PC-3 (cell line): ENCODE data around the gene LYZ. TPM values are rescaled to one million over a fixed set of nuclear protein-coding genes. Genes with fewer than 3 reads are reported as not detected.

Experiments used
- ATAC-seq: fragments of 200-7000 bp; cut with Tn5 transposase; 2 replicates; pipeline ENCODE4 v1.9.1; 2020; ENCODE audit warnings: mild to moderate bottlenecking, moderate library complexity
- BruUV-seq: library from RNA; stranded (reverse); fragments of 400-500 nt; replicated peaks from 2 replicates; lab custom pipeline; 2021; lab: Mats Ljungman, UMichigan
- CTCF ChIA-PET: fragments of 300-600 bp; sonication (Branson Sonifier 250); formaldehyde crosslinking; loops from one replicate; lab custom pipeline; 2022; ENCODE audit warnings: antibody characterized with exemption; lab: Charles Lee
- POLR2A ChIA-PET: fragments of 300-600 bp; sonication (Branson Sonifier 250); formaldehyde crosslinking; loops from one replicate; lab custom pipeline; 2022; ENCODE audit warnings: antibody characterized with exemption; ENCODE audit not compliant: unreplicated experiment; lab: Charles Lee
- DNase-seq: peaks from one replicate; pipeline ENCODE4 v3.0.0-alpha.2; 2015
- H2AFZ ChIP-seq: fragments of 300-600 bp; sonication (generic); 2 replicates; pipeline ENCODE4 v1.6.0; 2016; ENCODE audit warnings: antibody characterized with exemption, low read length
- H3F3A ChIP-seq: fragments of 300-600 bp; sonication (generic); one replicate; pipeline ENCODE4 v1.6.0; 2017; ENCODE audit warnings: antibody characterized with exemption, low read length, control low read depth, mild to moderate bottlenecking; ENCODE audit not compliant: unreplicated experiment
- H3K27ac ChIP-seq: fragments of 300-600 bp; sonication (generic); 2 replicates; pipeline ENCODE4 v1.5.1; 2016; ENCODE audit warnings: mild to moderate bottlenecking, low read length
- H3K27me3 ChIP-seq: fragments of 300-600 bp; sonication (generic); 2 replicates; pipeline ENCODE4 v1.6.1; 2016; ENCODE audit warnings: low read length, mixed read lengths
- H3K36me3 ChIP-seq: fragments of 300-600 bp; sonication (generic); 2 replicates; pipeline ENCODE4 v1.6.1; 2016; ENCODE audit warnings: low read depth, mixed run types, low read length, mixed read lengths
- H3K4me1 ChIP-seq: fragments of 300-600 bp; sonication (generic); 2 replicates; pipeline ENCODE4 v1.5.1; 2016; ENCODE audit warnings: low read length; ENCODE audit not compliant: insufficient read depth
- H3K4me2 ChIP-seq: fragments of 300-600 bp; sonication (generic); 2 replicates; pipeline ENCODE4 v1.6.0; 2016; ENCODE audit warnings: low read length
- H3K4me3 ChIP-seq: fragments of 300-600 bp; sonication (generic); 2 replicates; pipeline ENCODE4 v1.5.1; 2016; ENCODE audit warnings: mild to moderate bottlenecking, low read length, mixed read lengths
- H3K79me2 ChIP-seq: fragments of 300-600 bp; sonication (generic); 2 replicates; pipeline ENCODE4 v1.6.1; 2017; ENCODE audit warnings: low read length, mixed read lengths
- H3K9ac ChIP-seq: fragments of 300-600 bp; sonication (generic); 2 replicates; pipeline ENCODE4 v1.6.0; 2016; ENCODE audit warnings: mild to moderate bottlenecking, low read length
- H3K9me2 ChIP-seq: fragments of 300-600 bp; sonication (generic); replicated peaks from 2 replicates; pipeline ENCODE4 v1.6.1; 2016; ENCODE audit warnings: mixed run types, low read length, mixed read lengths
- H3K9me3 ChIP-seq: fragments of 300-600 bp; sonication (generic); 2 replicates; pipeline ENCODE4 v1.6.1; 2016; ENCODE audit warnings: low read length, mixed read lengths
- H4K20me1 ChIP-seq: fragments of 300-600 bp; sonication (generic); 2 replicates; pipeline ENCODE4 v1.6.1; 2016; ENCODE audit warnings: low read length, mixed read lengths
- EZH2 ChIP-seq: fragments of 300-600 bp; sonication (generic); IDR thresholded peaks from one replicate; pipeline ENCODE4 v1.6.1; 2017; ENCODE audit warnings: antibody characterized with exemption, mild to moderate bottlenecking, low read length; ENCODE audit not compliant: unreplicated experiment
- EZH2phosphoT487 ChIP-seq: fragments of 300-600 bp; sonication (generic); IDR thresholded peaks from 2 replicates; pipeline ENCODE4 v1.6.1; 2018; ENCODE audit warnings: mild to moderate bottlenecking, antibody characterized with exemption, low read length, borderline replicate concordance
- intact Hi-C: fragments of 100-400 bp; cut with micrococcal nuclease; formaldehyde crosslinking; loops from 2 replicates; pipeline ENCODE4 v1.9.0; 2023
- total RNA-seq: library from RNA; depleted of rRNA; stranded (reverse); fragments of >200 nt; gene quantifications from 2 replicates; pipeline ENCODE4 v1.2.3, GENCODE V29; 2014
- TF ChIP-seq, protein P1 (sequence below): fragments of 300-600 bp; sonication (generic); conservative IDR thresholded peaks from 2 replicates; pipeline ENCODE4 v1.5.1; 2017; ENCODE audit warnings: antibody characterized with exemption, low read depth, mild to moderate bottlenecking, low read length

The LYZ gene
- total RNA-seq, 1 experiment from 2014 or later = not detected

GRCh38 chr12:69330475-69331473, 17.4 kb upstream of the LYZ start:
- peak overlapping the region; percentile 82 for H3K4me2 ChIP-seq
- ATAC-seq = peak; percentile 82
- H3K36me3 ChIP-seq = no peaks in the 10 kb centered on the region
- intact Hi-C loops = no loop called here
- BruUV-seq = no TSS peak
- H4K20me1 ChIP-seq = no peaks in the 10 kb centered on the region
- no peaks in the 10 kb centered on the region for H3F3A ChIP-seq
- ChIA-PET POLR2A (interaction anchor here (0.9 kb wide), 1 partner anchor 254 kb away, joined by 5 read pairs; the partner anchor contains the start of gene CCT2), CTCF (interaction anchor here (0.5 to 0.9 kb wide), 2 partner anchors 40 to 483 kb away, joined by 3 to 4 read pairs; no protein-coding TSS in a partner anchor)
- H3K9ac ChIP-seq = 0 out of 2 replicates have a peak overlapping the region, but pooled peaks have one; percentile 2
- H3K4me3 ChIP-seq = peak overlapping the region; percentile 73
- peak overlapping the region; percentile 93 for H2AFZ ChIP-seq
- H3K9me3 ChIP-seq = no peaks in the 10 kb centered on the region
- no peak overlapping the region for H3K27ac ChIP-seq
- no peaks in the 10 kb centered on the region for H3K9me2 ChIP-seq
- no peaks in the 10 kb centered on the region for H3K79me2 ChIP-seq
- H3K4me1 ChIP-seq = peaks cover 13% of the 10 kb centered on the region
- no peak for TF ChIP-seq EZH2phosphoT487
- no peak for TF ChIP-seq EZH2
- TF ChIP-seq, protein P1, sequence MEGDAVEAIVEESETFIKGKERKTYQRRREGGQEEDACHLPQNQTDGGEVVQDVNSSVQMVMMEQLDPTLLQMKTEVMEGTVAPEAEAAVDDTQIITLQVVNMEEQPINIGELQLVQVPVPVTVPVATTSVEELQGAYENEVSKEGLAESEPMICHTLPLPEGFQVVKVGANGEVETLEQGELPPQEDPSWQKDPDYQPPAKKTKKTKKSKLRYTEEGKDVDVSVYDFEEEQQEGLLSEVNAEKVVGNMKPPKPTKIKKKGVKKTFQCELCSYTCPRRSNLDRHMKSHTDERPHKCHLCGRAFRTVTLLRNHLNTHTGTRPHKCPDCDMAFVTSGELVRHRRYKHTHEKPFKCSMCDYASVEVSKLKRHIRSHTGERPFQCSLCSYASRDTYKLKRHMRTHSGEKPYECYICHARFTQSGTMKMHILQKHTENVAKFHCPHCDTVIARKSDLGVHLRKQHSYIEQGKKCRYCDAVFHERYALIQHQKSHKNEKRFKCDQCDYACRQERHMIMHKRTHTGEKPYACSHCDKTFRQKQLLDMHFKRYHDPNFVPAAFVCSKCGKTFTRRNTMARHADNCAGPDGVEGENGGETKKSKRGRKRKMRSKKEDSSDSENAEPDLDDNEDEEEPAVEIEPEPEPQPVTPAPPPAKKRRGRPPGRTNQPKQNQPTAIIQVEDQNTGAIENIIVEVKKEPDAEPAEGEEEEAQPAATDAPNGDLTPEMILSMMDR = no peak
- peak; percentile 38 for DNase-seq
- no peaks in the 10 kb centered on the region for H3K27me3 ChIP-seq

GRCh38 chr12:69331519-69331908, 16.7 kb upstream of the LYZ start:
- intact Hi-C loops = no loop called here
- no peak overlapping the region for H3K27ac ChIP-seq
- no peaks in the 10 kb centered on the region for H3F3A ChIP-seq
- H2AFZ ChIP-seq = peak overlapping the region; percentile 93
- POLR2A ChIA-PET = no interaction called here
- H3K36me3 ChIP-seq = no peaks in the 10 kb centered on the region
- peak overlapping the region; percentile 73 for H3K4me3 ChIP-seq
- no peaks in the 10 kb centered on the region for H4K20me1 ChIP-seq
- no peak for TF ChIP-seq EZH2phosphoT487
- TF ChIP-seq, protein P1 = no peak
- peak; percentile 44; the same call in 1 of the 2 replicates for ATAC-seq
- peak overlapping the region; percentile 82 for H3K4me2 ChIP-seq
- H3K27me3 ChIP-seq = no peaks in the 10 kb centered on the region
- no peaks in the 10 kb centered on the region for H3K9me3 ChIP-seq
- no TSS peak for BruUV-seq
- CTCF ChIA-PET = no interaction called here
- H3K9me2 ChIP-seq = no peaks in the 10 kb centered on the region
- DNase-seq = no peak
- no peaks in the 10 kb centered on the region for H3K79me2 ChIP-seq
- H3K4me1 ChIP-seq = peaks cover 13% of the 10 kb centered on the region
- H3K9ac ChIP-seq = no peak overlapping the region
